Measurements from ENCODE around the gene MAGED1. TPM values are rescaled to one million over a fixed set of nuclear protein-coding genes. Genes with fewer than 3 reads are reported as not detected.

MAGED1 gene
- total RNA-seq, 1 experiment from 2014 or later: 128 TPM

- no peaks in the 10 kb centered on the region for H3K9me2 ChIP-seq (replicated peaks; ENCODE audit: low read length)
- no peaks in the 10 kb centered on the region for H3F3A ChIP-seq (ENCODE audit: low read length, unreplicated experiment)
- H3K36me3 ChIP-seq (ENCODE audit: low read depth, low read length): no peaks in the 10 kb centered on the region
- no peak overlapping the region for H3K4me2 ChIP-seq (ENCODE audit: low read length)
- H3K79me2 ChIP-seq (ENCODE audit: low read length): no peaks in the 10 kb centered on the region
- DNase-seq (no peak), ATAC-seq (no peak)
- no peaks in the 10 kb centered on the region for H3K4me1 ChIP-seq (ENCODE audit: insufficient read depth, low read length)
- ChIA-PET POLR2A (ENCODE audit: unreplicated experiment) (no interaction called here), CTCF (no interaction called here)
- intact Hi-C loops (cut with micrococcal nuclease): no loop called here
- H3K9me3 ChIP-seq (ENCODE audit: low read length): no peaks in the 10 kb centered on the region
- H2AFZ ChIP-seq (ENCODE audit: low read length): no peak overlapping the region
- H4K20me1 ChIP-seq (ENCODE audit: low read length): no peaks in the 10 kb centered on the region
- no TSS peak for BruUV-seq (replicated peaks)
- no peak overlapping the region for H3K4me3 ChIP-seq (ENCODE audit: low read length)
- no peak overlapping the region for H3K9ac ChIP-seq (ENCODE audit: low read length)
- H3K27ac ChIP-seq (ENCODE audit: low read length): no peak overlapping the region
- TF ChIP-seq EZH2phosphoT487 (IDR thresholded peaks at IDR 0.05; ENCODE audit: borderline replicate concordance, low read length) (no peak), CTCF (conservative IDR thresholded peaks at IDR 0.05; ENCODE audit: low read depth, low read length) (no peak), EZH2 (IDR thresholded peaks at IDR 0.05; ENCODE audit: low read length, unreplicated experiment) (no peak)
- no peaks in the 10 kb centered on the region for H3K27me3 ChIP-seq (ENCODE audit: low read length)
These were observed 17.0 kb upstream of the MAGED1 start for GRCh38 chrX:51876441-51876840.

GRCh38 chrX:51878056-51878455 lies 15.4 kb upstream of the MAGED1 start:
- DNase-seq (no peak), ATAC-seq (no peak)
- Histone ChIP-seq H3K9me2 (replicated peaks; ENCODE audit: low read length) (no peaks in the 10 kb centered on the region), H3K4me1 (ENCODE audit: insufficient read depth, low read length) (no peaks in the 10 kb centered on the region), H3K9ac (ENCODE audit: low read length) (no peak overlapping the region), H3K27ac (ENCODE audit: low read length) (no peak overlapping the region), H3K36me3 (ENCODE audit: low read depth, low read length) (no peaks in the 10 kb centered on the region), H3F3A (ENCODE audit: low read length, unreplicated experiment) (no peaks in the 10 kb centered on the region), H3K9me3 (ENCODE audit: low read length) (no peaks in the 10 kb centered on the region), H3K4me3 (ENCODE audit: low read length) (no peak overlapping the region), H3K79me2 (ENCODE audit: low read length) (no peaks in the 10 kb centered on the region), H3K4me2 (ENCODE audit: low read length) (no peak overlapping the region), H3K27me3 (ENCODE audit: low read length) (no peaks in the 10 kb centered on the region), H2AFZ (ENCODE audit: low read length) (no peak overlapping the region), H4K20me1 (ENCODE audit: low read length) (no peaks in the 10 kb centered on the region)
- POLR2A ChIA-PET (ENCODE audit: unreplicated experiment): no interaction called here
- BruUV-seq (replicated peaks): no TSS peak
- intact Hi-C loops (cut with micrococcal nuclease): no loop called here
- no peak for TF ChIP-seq EZH2phosphoT487 (IDR thresholded peaks at IDR 0.05; ENCODE audit: borderline replicate concordance, low read length)
- no peak for TF ChIP-seq CTCF (conservative IDR thresholded peaks at IDR 0.05; ENCODE audit: low read depth, low read length)
- TF ChIP-seq EZH2 (IDR thresholded peaks at IDR 0.05; ENCODE audit: low read length, unreplicated experiment): no peak
- CTCF ChIA-PET: no interaction called here

- Histone ChIP-seq H3K79me2 (ENCODE audit: low read length) (peaks cover 14% of the 10 kb centered on the region), H3F3A (ENCODE audit: low read length, unreplicated experiment) (no peaks in the 10 kb centered on the region), H3K9ac (ENCODE audit: low read length) (no peak overlapping the region), H3K27ac (ENCODE audit: low read length) (no peak overlapping the region), H3K36me3 (ENCODE audit: low read depth, low read length) (no peaks in the 10 kb centered on the region), H3K27me3 (ENCODE audit: low read length) (no peaks in the 10 kb centered on the region), H2AFZ (ENCODE audit: low read length) (no peak overlapping the region), H3K4me1 (ENCODE audit: insufficient read depth, low read length) (peaks cover 7% of the 10 kb centered on the region; the same call in 1 of the 2 replicates), H4K20me1 (ENCODE audit: low read length) (no peaks in the 10 kb centered on the region), H3K4me2 (ENCODE audit: low read length) (no peak overlapping the region), H3K4me3 (ENCODE audit: low read length) (no peak overlapping the region), H3K9me3 (ENCODE audit: low read length) (no peaks in the 10 kb centered on the region), H3K9me2 (replicated peaks; ENCODE audit: low read length) (no peaks in the 10 kb centered on the region)
- ChIA-PET POLR2A (ENCODE audit: unreplicated experiment) (no interaction called here), CTCF (no interaction called here)
- no peak for DNase-seq
- TF ChIP-seq CTCF (conservative IDR thresholded peaks at IDR 0.05; ENCODE audit: low read depth, low read length): no peak
- TF ChIP-seq EZH2phosphoT487 (IDR thresholded peaks at IDR 0.05; ENCODE audit: borderline replicate concordance, low read length): no peak
- no peak for TF ChIP-seq EZH2 (IDR thresholded peaks at IDR 0.05; ENCODE audit: low read length, unreplicated experiment)
- BruUV-seq (replicated peaks): no TSS peak
- no peak for ATAC-seq
- intact Hi-C loops (cut with micrococcal nuclease): no loop called here
These were observed 3.6 kb upstream of the MAGED1 start for GRCh38 chrX:51889851-51890250.
